CD4-positive, alpha-beta T cell treated with Interleukin-6 at 100 ng/mL for 8 hours (primary cell): ENCODE data around the gene ZNF646.

Source experiments
- DNase-seq: peaks from one replicate; pipeline ENCODE4 v3.0.0-alpha.2; 2020; ENCODE audit warnings: mixed read lengths, low spot score

Gene ZNF646

GRCh38 chr16:31130899-31131298 is 56.7 kb downstream of the ZNF646 start:
- no peak for DNase-seq

GRCh38 chr16:31131416-31131815 is 57.2 kb downstream of the ZNF646 start:
- no peak for DNase-seq

- no peak for DNase-seq
Measured at GRCh38 chr16:31131841-31132271, 57.6 kb downstream of the ZNF646 start.

- DNase-seq, result no peak
Measured at GRCh38 chr16:31132303-31132979, 58.2 kb downstream of the ZNF646 start.

GRCh38 chr16:31133046-31133501 is 58.9 kb downstream of the ZNF646 start:
- DNase-seq, result no peak
